ENCODE data around the gene P2RX2.

P2RX2 gene

GRCh38 chr12:132610051-132610759 lies 8.4 kb upstream of the P2RX2 start, which contains the start of gene LRCOL1:
LRCOL1 (minus strand) TSS chr12:132610582; CDS start chr12:132606251, 4,331 bp downstream.
- in situ Hi-C loops (cut with MboI; ENCODE audit: low pct_unique_long_range_greater_than_20kb, low sequenced_read_pairs, unreplicated experiment), result loop anchor here (25.0 kb wide), 1 partner anchor 198 kb away; no protein-coding TSS in a partner anchor
- no peak for DNase-seq (ENCODE audit: low spot score)
- TF ChIP-seq CTCF (IDR thresholded peaks at IDR 0.05; ENCODE audit: extremely low read depth, insufficient read depth, missing control alignments), result no peak

GRCh38 chr12:132610866-132611602 lies 7.5 kb upstream of the P2RX2 start:
- in situ Hi-C loops (cut with MboI; ENCODE audit: low pct_unique_long_range_greater_than_20kb, low sequenced_read_pairs, unreplicated experiment), result loop anchor here (25.0 kb wide), 1 partner anchor 199 kb away; no protein-coding TSS in a partner anchor
- TF ChIP-seq CTCF (IDR thresholded peaks at IDR 0.05; ENCODE audit: extremely low read depth, insufficient read depth, missing control alignments), result no peak
- DNase-seq (ENCODE audit: low spot score), result no peak

GRCh38 chr12:132611620-132612019 lies 7.0 kb upstream of the P2RX2 start:
- TF ChIP-seq CTCF (IDR thresholded peaks at IDR 0.05; ENCODE audit: extremely low read depth, insufficient read depth, missing control alignments), result no peak
- DNase-seq (ENCODE audit: low spot score), result no peak
- in situ Hi-C loops (cut with MboI; ENCODE audit: low pct_unique_long_range_greater_than_20kb, low sequenced_read_pairs, unreplicated experiment), result loop anchor here (25.0 kb wide), 1 partner anchor 199 kb away; no protein-coding TSS in a partner anchor

GRCh38 chr12:132614029-132614428 lies 4.5 kb upstream of the P2RX2 start:
- DNase-seq (ENCODE audit: low spot score), result no peak
- TF ChIP-seq CTCF (IDR thresholded peaks at IDR 0.05; ENCODE audit: extremely low read depth, insufficient read depth, missing control alignments), result no peak
- in situ Hi-C loops (cut with MboI; ENCODE audit: low pct_unique_long_range_greater_than_20kb, low sequenced_read_pairs, unreplicated experiment), result loop anchor here (25.0 kb wide), 1 partner anchor 202 kb away; no protein-coding TSS in a partner anchor

- in situ Hi-C loops (cut with MboI; ENCODE audit: low pct_unique_long_range_greater_than_20kb, low sequenced_read_pairs, unreplicated experiment), result loop anchor here (25.0 kb wide), 1 partner anchor 203 kb away; no protein-coding TSS in a partner anchor
- peak; percentile 85 for TF ChIP-seq CTCF (IDR thresholded peaks at IDR 0.05; ENCODE audit: extremely low read depth, insufficient read depth, missing control alignments)
- DNase-seq (ENCODE audit: low spot score), result peak; percentile 89
Measured at GRCh38 chr12:132614861-132615578, 3.6 kb upstream of the P2RX2 start.

- no peak for DNase-seq (ENCODE audit: low spot score)
- in situ Hi-C loops (cut with MboI; ENCODE audit: low pct_unique_long_range_greater_than_20kb, low sequenced_read_pairs, unreplicated experiment), result loop anchor here (25.0 kb wide), 1 partner anchor 203 kb away; no protein-coding TSS in a partner anchor
- TF ChIP-seq CTCF (IDR thresholded peaks at IDR 0.05; ENCODE audit: extremely low read depth, insufficient read depth, missing control alignments), result no peak
Measured at GRCh38 chr12:132615579-132616038, 3.0 kb upstream of the P2RX2 start.
